Esophagus muscularis mucosa (tissue), 3 donors: ENCODE data around the gene SLC45A1.

Source experiments
- POLR2AphosphoS5 ChIP-seq, 2 donors: sonication (generic); formaldehyde crosslinking; IDR thresholded peaks; one replicate each; pipeline ENCODE4 v1.6.1; 2017; ENCODE audit warnings: antibody characterized with exemption in 2 of 2
- TF ChIP-seq, protein P1 (sequence below), 3 experiments: fragments of 200-600 bp in 2 of 3; fragments of 450-650 bp in 1 of 3; sonication (generic) in 2 of 3; IDR thresholded peaks; one replicate each; pipeline ENCODE4 v1.5.1; 2017 to 2019; ENCODE audit warnings: antibody characterized with exemption in 3 of 3, mild to moderate bottlenecking in 2 of 3, moderate library complexity in 1 of 3

DNA sequence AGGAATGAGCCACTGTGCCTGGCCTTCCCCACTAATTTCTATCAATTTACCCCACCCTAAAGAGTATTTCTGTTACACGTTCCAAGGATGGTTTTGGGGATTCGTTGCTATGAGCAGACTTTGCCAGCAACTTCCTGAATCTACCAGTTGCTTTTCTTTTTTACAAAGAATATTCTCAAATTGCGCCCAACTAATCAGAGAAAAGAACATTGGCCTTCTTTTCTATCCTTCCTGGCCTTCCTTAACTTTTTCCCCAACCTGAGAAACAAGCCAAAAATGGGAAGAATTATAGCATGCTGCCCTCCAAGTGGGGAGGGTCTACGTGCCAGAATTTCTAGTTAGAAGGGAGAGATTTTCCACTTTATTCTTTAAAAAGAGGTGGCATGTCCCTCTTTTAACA lies 44.9 kb upstream of the SLC45A1 start:
- TF ChIP-seq POLR2AphosphoS5 (IDR thresholded peaks at IDR 0.05), result no peak
- TF ChIP-seq, protein P1, sequence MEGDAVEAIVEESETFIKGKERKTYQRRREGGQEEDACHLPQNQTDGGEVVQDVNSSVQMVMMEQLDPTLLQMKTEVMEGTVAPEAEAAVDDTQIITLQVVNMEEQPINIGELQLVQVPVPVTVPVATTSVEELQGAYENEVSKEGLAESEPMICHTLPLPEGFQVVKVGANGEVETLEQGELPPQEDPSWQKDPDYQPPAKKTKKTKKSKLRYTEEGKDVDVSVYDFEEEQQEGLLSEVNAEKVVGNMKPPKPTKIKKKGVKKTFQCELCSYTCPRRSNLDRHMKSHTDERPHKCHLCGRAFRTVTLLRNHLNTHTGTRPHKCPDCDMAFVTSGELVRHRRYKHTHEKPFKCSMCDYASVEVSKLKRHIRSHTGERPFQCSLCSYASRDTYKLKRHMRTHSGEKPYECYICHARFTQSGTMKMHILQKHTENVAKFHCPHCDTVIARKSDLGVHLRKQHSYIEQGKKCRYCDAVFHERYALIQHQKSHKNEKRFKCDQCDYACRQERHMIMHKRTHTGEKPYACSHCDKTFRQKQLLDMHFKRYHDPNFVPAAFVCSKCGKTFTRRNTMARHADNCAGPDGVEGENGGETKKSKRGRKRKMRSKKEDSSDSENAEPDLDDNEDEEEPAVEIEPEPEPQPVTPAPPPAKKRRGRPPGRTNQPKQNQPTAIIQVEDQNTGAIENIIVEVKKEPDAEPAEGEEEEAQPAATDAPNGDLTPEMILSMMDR (IDR thresholded peaks at IDR 0.05), result no peak
